Gastroesophageal sphincter (tissue), 4 donors: ENCODE results near the gene PGAP2. TPM values are rescaled to one million over a fixed set of nuclear protein-coding genes. Genes with fewer than 3 reads are reported as not detected.

Source experiments
- ATAC-seq: fragments of 150-250 bp; one replicate; pipeline ENCODE4 v1.9.1; 2016; ENCODE audit warnings: mild to moderate bottlenecking, moderate library complexity
- H3K27ac ChIP-seq, 4 donors: fragments of 200-600 bp; sonication (generic) in 3 of 4; 1 replicate in 3 of 4; 2 replicates in 1 of 4; pipeline ENCODE4 v1.5.1; 2016 to 2019
- H3K27me3 ChIP-seq: fragments of 200-600 bp; sonication (generic); one replicate; pipeline ENCODE4 v1.5.1; 2019
- H3K36me3 ChIP-seq, 2 donors: fragments of 200-600 bp; sonication (generic); one replicate each; pipeline ENCODE4 v1.5.1; 2019; ENCODE audit warnings: control low read depth in 1 of 2
- H3K4me1 ChIP-seq, 3 donors: fragments of 200-600 bp; sonication (generic); 1 replicate in 2 of 3; 2 replicates in 1 of 3; pipeline ENCODE4 v1.5.1; 2016 to 2019; ENCODE audit warnings: control low read depth in 2 of 3
- H3K4me3 ChIP-seq, 2 donors: fragments of 200-600 bp; sonication (generic); one replicate each; pipeline ENCODE4 v1.5.1; 2019; ENCODE audit warnings: mild to moderate bottlenecking in 1 of 2, moderate library complexity in 1 of 2
- H3K9me3 ChIP-seq, 3 donors: fragments of 200-600 bp; sonication (generic); one replicate each; pipeline ENCODE4 v1.5.1; 2017 to 2019; ENCODE audit warnings: control low read depth in 2 of 3
- EP300 ChIP-seq: sonication (generic); formaldehyde crosslinking; IDR thresholded peaks from one replicate; pipeline ENCODE4 v1.6.1; 2017; ENCODE audit warnings: antibody characterized with exemption, mild to moderate bottlenecking
- POLR2A ChIP-seq, 2 donors: fragments of 450-650 bp; IDR thresholded peaks; one replicate each; pipeline ENCODE4 v1.6.1; 2017; ENCODE audit warnings: antibody characterized with exemption in 2 of 2, mild to moderate bottlenecking in 2 of 2, moderate library complexity in 1 of 2
- POLR2AphosphoS5 ChIP-seq: sonication (generic); formaldehyde crosslinking; IDR thresholded peaks from one replicate; pipeline ENCODE4 v1.6.1; 2017; ENCODE audit warnings: antibody characterized with exemption
- WGBS, 2 donors: methylation state at CpG; one replicate each; pipeline ENCODE4 v1.1.5; 2018; ENCODE audit warnings: low coverage in 1 of 2; 5-methylcytosine and 5-hydroxymethylcytosine counted together
- total RNA-seq, 4 donors: library from RNA; depleted of rRNA; stranded (reverse); fragments of >200 nt; gene quantifications; one replicate each; pipeline ENCODE4 v1.1.0, GENCODE V29; 2016
- TF ChIP-seq, protein P1 (sequence below), 4 experiments: fragments of 200-600 bp in 2 of 4; fragments of 450-650 bp in 2 of 4; sonication (generic) in 1 of 4; IDR thresholded peaks; one replicate each; pipeline ENCODE4 v1.5.1; 2017 to 2019; ENCODE audit warnings: antibody characterized with exemption in 4 of 4, mild to moderate bottlenecking in 2 of 4, moderate library complexity in 2 of 4

The PGAP2 gene
- total RNA-seq, 4 donors from 2014 or later: 4.2 to 12.0 (median 5.1) TPM

- WGBS, 2 donors: 65 to 68% methylated on average over 6 to 7 of the region's 8 CpGs
- Histone ChIP-seq H3K4me1 (peaks cover 0 to 55% (median 22%) of the 10 kb centered on the region in 3 donors), H3K4me3 (peak overlapping the region in 1 of 2 donors; percentile 97), H3K27ac (peak overlapping the region in 3 of 4 donors; percentile 8 to 99 (median 96)), H3K27me3 (no peaks in the 10 kb centered on the region), H3K36me3 (peaks cover 0 to 36% of the 10 kb centered on the region in 2 donors), H3K9me3 (no peaks in the 10 kb centered on the region)
- ATAC-seq: no peak
- no peak for TF ChIP-seq POLR2A (IDR thresholded peaks at IDR 0.05)
- TF ChIP-seq EP300: no peak
- TF ChIP-seq POLR2AphosphoS5: no peak
- TF ChIP-seq, protein P1, sequence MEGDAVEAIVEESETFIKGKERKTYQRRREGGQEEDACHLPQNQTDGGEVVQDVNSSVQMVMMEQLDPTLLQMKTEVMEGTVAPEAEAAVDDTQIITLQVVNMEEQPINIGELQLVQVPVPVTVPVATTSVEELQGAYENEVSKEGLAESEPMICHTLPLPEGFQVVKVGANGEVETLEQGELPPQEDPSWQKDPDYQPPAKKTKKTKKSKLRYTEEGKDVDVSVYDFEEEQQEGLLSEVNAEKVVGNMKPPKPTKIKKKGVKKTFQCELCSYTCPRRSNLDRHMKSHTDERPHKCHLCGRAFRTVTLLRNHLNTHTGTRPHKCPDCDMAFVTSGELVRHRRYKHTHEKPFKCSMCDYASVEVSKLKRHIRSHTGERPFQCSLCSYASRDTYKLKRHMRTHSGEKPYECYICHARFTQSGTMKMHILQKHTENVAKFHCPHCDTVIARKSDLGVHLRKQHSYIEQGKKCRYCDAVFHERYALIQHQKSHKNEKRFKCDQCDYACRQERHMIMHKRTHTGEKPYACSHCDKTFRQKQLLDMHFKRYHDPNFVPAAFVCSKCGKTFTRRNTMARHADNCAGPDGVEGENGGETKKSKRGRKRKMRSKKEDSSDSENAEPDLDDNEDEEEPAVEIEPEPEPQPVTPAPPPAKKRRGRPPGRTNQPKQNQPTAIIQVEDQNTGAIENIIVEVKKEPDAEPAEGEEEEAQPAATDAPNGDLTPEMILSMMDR (IDR thresholded peaks at IDR 0.05): no peak
These were observed 13.0 kb upstream of the PGAP2 start for GRCh38 chr11:3795131-3796001.

DNA sequence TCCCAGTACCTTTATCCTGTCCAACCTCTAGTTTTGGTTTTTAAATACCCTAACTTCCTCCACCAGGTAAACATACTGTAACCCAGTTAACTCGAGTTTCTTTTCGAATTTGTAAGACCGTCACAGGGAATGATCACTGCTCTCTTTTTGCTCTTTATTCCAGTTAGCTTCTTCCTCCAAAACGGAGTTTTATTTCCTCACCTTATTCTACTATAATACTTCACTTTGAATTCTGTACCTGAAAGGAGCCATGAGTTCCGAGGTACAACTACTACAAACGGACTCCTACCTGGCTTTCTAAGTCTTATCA, 12.4 kb upstream of the PGAP2 start:
- ATAC-seq: no peak
- Histone ChIP-seq H3K9me3 (no peaks in the 10 kb centered on the region), H3K4me1 (peaks cover 0 to 49% (median 22%) of the 10 kb centered on the region in 3 donors), H3K36me3 (peaks cover 0 to 36% of the 10 kb centered on the region in 2 donors), H3K27me3 (no peaks in the 10 kb centered on the region), H3K4me3 (peak overlapping the region; percentile 92 to 97), H3K27ac (peak overlapping the region; percentile 19 to 99 (median 96))
- TF ChIP-seq EP300 (no peak), POLR2AphosphoS5 (no peak), POLR2A (IDR thresholded peaks at IDR 0.05) (no peak)
- TF ChIP-seq, protein P1 (IDR thresholded peaks at IDR 0.05): no peak
- WGBS, 2 donors: 25 to 42% methylated on average over 6 of the region's 6 CpGs

GRCh38 chr11:3796346-3796745, 12.0 kb upstream of the PGAP2 start:
- WGBS, 2 donors: 8 to 14% methylated on average over 13 to 14 of the region's 14 CpGs
- Histone ChIP-seq H3K27me3 (no peaks in the 10 kb centered on the region), H3K4me3 (peak overlapping the region; percentile 92 to 97), H3K9me3 (no peaks in the 10 kb centered on the region), H3K27ac (peak overlapping the region; percentile 19 to 99 (median 96)), H3K36me3 (peaks cover 0 to 33% of the 10 kb centered on the region in 2 donors), H3K4me1 (peaks cover 0 to 49% (median 22%) of the 10 kb centered on the region in 3 donors)
- TF ChIP-seq POLR2A (IDR thresholded peaks at IDR 0.05) (no peak), POLR2AphosphoS5 (no peak), EP300 (no peak)
- TF ChIP-seq, protein P1 (IDR thresholded peaks at IDR 0.05): no peak
- ATAC-seq: no peak

DNA sequence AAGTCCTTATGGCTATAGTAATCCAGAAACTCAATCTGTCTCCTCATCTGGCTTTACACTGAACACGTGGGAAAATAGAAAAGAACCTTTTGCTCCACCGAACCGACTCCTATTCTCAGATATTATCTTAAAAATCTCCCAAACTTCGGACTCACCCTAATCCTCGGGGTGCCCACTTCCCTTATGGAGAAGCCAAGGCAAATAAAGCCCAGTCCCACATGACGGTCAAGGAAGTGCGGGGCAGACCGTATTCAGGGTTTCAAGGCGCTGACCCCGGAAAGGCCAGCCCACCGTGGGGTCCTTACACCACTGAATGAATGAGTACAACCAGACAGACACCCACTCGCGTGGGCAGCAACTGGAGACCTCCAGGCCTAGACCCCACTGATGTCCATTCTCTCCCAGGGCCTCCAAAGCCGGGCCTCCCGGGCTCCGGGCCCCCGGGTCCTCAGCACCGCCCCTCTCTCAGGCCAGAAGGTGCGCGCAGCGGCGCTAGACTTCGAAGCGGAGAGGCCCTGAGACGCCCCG, 11.5 kb upstream of the PGAP2 start:
- no peak for TF ChIP-seq EP300
- no peak for TF ChIP-seq POLR2AphosphoS5
- TF ChIP-seq, protein P1 (IDR thresholded peaks at IDR 0.05): peak in 1 of 4 experiments; percentile 37
- no peak for TF ChIP-seq POLR2A (IDR thresholded peaks at IDR 0.05)

More for the DNA sequence above, 11.5 kb upstream of the PGAP2 start:
- Histone ChIP-seq H3K27ac (peak overlapping the region; percentile 96 to 99 (median 96)), H3K4me1 (peaks cover 0 to 49% (median 22%) of the 10 kb centered on the region in 3 donors), H3K9me3 (no peaks in the 10 kb centered on the region), H3K36me3 (peaks cover 0 to 28% of the 10 kb centered on the region in 2 donors), H3K27me3 (no peaks in the 10 kb centered on the region), H3K4me3 (peak overlapping the region; percentile 92 to 97)
- WGBS, 2 donors: 0% methylated on average over 3 to 4 of the region's 26 CpGs
- ATAC-seq: peak; percentile 37
